ENCODE data around the gene GCDH.
"Not testable (repeated sequence)": the region's sequence is repeated elsewhere in the genome, so short reads cannot be mapped to it uniquely, and the experiment has no call there.

Gene GCDH

DNA sequence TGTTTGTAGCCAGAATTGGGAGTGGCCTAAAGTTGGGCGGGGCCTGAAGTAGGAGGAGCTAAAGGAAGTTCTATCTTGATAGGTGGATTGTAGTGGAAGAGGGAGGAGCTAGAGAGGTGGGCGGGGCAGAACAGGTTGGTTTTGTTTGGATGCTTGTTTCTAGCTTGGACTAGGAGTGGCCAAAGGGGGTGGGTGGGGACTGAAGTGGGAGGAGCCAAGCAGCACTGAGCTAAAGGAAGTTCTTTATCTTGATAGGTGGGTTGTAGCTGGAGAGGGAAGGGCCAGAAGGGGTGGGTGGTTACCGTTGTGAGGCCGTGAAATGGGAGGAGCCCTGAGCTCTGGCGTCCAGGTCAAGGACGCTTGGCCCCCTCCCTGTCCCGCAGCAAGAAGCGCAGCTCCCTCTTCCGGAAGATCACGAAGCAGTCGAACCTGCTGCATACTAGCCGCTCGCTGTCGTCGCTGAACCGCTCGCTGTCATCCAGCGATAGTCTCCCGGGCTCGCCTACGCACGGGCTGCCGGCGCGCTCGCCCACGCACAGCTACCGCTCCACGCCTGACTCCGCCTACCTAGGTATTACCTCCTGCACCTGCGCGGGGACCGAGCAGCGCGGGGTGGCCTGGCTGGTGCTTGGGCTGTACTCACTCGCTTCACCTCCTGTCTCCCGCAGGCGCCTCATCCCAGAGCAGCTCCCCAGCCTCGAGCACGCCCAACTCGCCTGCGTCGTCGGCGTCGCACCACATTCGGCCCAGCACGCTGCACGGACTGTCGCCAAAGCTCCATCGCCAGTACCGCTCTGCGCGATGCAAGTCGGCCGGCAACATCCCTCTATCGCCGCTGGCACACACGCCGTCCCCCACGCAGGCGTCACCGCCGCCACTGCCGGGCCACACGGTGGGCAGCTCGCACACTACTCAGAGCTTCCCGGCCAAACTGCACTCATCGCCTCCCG is 17.7 kb upstream of the GCDH start:
- DNase-seq (ENCODE audit: low read depth in 2 of 2) = peak in 1 of 2 experiments; percentile 43

DNA sequence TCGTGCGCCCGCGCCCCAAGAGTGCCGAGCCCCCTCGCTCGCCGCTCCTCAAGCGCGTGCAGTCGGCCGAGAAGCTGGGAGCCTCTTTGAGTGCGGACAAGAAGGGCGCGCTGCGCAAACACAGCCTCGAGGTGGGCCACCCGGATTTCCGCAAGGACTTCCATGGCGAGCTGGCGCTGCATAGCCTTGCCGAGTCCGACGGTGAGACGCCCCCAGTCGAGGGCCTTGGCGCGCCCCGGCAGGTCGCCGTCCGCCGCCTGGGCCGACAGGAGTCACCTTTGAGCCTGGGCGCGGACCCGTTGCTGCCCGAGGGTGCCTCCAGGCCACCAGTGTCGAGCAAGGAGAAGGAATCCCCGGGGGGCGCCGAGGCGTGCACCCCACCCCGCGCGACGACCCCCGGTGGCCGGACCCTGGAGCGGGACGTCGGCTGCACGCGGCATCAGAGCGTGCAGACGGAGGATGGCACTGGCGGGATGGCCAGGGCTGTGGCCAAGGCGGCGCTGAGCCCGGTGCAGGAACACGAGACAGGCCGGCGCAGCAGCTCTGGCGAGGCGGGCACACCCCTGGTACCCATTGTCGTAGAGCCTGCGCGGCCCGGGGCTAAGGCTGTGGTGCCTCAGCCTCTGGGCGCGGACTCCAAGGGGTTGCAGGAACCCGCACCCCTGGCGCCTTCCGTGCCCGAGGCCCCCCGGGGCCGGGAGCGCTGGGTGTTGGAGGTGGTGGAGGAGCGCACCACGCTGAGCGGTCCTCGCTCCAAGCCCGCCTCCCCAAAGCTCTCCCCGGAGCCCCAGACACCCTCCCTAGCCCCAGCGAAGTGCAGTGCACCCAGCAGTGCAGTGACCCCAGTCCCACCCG is 16.8 kb upstream of the GCDH start:
- DNase-seq (ENCODE audit: low read depth in 2 of 2) = no peak

DNA sequence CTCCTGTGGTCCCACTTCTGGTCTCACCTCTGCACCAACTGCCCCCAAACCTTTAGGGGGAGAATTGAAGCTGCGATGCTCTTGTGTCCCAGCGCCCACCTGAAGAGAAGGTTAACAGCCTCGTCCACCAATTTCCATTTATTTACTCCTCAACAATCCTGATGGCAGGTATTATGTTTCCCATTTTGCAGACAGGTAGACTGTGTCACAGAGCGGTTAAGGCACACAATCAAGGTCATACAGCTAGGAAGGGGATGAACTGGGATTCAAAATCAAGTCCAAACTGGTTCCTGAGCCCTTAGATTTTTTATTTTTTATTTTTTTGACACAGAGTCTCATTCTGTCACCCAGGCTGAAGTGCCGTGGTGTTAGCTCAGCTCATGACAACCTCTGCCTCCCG is 15.9 kb upstream of the GCDH start:
- DNase-seq (ENCODE audit: low read depth in 2 of 2) = no peak

DNA sequence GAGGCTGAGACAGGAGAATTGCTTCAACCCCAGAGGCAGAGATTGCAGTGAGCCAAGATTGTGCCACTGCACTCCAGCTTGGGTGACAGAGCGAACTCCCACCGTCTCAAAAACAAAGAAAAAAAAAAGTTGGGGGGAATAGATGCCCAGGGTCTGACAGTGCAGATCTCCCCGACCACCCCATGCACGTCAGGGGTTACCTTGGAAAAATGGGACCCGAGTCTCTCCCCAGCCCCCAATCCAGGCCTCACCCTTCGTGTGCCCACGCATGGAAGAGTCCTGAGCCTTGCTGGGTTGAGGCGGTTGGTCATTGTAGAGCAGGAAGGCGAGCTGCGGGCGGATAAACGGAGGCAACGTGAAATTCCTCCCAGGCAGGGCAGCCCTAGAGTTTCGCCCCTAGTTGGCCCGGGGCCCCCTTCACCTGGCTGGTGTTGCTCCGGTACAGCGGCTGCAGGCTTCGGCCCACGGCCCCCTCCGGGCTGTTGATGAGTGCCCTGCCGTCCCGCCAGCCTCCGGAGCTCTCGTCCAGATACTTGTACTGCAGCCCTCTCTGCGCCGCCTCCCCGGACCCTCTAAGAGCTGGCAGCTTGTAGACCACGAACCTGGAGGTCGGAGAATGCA is 10.3 kb upstream of the GCDH start:
- DNase-seq (ENCODE audit: low read depth in 2 of 2) = no peak

DNA sequence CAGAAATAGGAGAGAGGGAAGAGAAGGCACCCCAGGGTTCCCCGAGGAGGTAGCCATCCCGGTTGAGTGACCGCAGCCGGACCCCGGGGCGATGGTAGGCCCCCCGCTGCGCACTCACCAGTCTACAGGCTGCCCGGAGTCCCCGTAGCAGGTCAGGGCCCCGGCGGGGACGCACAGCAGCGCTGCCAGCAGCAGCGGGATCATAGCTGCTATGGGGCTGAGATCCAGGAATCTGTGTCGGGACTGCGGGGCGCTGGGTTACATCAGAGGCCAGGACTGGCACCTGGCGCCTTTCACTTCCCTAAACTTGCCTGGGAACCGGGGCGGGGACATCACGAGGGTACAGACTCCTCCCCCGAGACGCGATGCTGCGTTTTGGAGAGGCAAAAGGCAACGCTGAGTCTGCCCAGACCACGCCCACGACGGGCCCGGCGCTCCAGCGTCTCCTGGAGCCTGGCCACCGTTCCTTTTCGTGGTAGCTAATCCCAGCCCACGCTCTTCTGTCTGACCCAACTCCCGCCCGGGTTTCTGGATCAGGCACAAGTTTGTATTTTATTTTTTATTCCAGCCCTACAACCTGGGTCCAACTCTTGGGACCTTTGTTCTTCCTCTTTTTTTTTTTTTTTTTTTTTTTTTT is 9.7 kb upstream of the GCDH start, which contains the start of gene DNASE2:
DNASE2 (minus strand) TSS at position 278 of the 637 bp plus-strand sequence; CDS start at position 204, 74 bp downstream.
- DNase-seq (ENCODE audit: low read depth in 2 of 2) = peak; percentile 80 to 93

DNA sequence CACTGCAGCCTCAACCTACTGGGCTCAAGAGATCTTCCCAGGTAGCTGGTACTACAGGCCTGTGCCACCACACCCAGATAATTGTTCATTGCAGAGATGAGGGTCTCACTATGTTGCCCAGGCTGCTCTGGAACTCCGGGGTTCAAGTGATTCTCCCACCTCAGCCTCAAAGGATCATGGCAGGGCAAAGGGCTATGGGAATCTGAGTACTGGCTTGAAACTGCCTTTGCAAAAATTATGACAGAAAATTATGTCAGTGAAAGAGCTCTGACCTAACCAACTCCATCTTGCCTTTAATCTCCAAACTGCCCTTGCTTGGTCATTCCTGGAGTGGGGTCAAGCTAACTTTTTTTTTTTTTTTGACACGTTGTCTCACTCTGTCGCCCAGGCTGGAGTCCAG is 8.4 kb upstream of the GCDH start:
- DNase-seq (ENCODE audit: low read depth in 2 of 2) = no peak

DNA sequence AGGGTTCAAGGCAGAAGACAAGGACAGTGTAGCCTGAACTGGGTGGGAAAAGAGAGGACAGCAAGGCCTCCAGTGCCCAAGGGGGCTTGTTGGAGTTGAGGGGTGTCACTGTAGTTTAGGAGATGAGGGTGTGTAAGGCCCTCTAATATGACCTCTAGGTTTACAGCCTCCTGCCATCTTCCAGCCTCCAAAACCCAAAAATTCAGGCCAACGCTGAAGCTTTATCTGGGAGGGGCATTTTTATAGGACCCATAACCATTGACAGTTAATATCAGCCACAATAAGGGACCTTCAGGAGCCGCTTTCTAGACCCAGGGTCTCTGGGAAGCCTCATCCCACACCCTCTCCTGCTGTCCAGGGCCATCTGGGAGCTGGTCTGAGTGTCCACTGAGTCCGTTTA is 6.8 kb upstream of the GCDH start:
- no peak for DNase-seq (ENCODE audit: low read depth in 2 of 2)

DNA sequence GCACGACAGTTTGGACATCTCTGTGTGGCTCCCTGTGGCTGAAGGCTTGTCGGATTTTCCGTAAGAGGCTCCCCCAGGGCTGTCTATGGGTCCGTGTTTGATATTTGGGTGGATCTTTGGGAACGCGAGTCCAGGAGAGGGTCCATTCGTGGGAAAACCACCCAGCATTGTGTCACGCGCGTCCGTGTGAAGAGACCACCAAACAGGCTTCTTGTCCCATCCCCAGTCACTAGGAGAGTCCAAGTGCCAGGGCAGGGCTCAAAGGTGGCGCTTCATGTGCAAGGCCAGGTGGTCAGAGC is 6.4 kb upstream of the GCDH start:
- no peak for DNase-seq (ENCODE audit: low read depth in 2 of 2)

DNA sequence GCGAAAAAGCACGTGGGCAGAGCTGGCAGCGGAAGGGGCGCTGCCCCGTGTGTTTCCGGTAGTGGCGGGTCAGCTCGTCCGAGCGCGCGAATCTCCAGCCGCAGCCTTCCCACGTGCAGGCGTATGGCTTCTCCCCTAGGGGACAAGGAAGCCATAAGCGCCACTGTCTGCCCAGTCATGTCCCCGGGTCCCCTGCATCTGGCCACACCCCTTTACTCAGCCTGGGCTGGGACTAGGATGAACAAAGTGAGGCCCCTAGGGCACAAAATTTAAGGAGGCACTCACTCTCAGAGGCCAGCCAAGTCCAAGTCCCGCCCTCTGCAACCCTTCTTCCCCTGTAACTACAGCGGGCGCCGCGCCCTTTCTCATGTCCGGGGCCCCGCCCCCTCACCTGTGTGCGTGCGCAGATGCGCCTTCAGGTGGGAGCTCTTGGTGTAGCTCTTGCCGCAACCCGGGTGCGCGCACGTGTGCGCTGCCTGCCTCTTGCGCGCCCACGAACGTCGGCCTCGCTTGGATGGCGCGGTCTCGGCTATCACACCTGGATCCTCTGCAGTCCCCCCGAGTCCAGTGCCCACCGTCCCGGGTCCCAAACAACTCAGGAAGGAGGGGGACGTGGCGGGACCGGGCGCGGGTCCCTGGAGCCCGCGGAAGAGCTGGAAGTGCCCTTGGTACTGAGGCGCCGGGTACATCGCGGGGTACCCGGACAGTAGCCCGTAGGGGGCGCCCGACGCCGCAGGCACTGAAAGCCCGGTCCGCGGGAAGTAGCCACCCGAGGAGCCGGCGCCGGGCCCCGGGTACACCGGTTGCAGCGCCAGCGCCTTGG is 5.8 kb upstream of the GCDH start:
- DNase-seq (ENCODE audit: low read depth in 2 of 2) = peak; percentile 72 to 92

DNA sequence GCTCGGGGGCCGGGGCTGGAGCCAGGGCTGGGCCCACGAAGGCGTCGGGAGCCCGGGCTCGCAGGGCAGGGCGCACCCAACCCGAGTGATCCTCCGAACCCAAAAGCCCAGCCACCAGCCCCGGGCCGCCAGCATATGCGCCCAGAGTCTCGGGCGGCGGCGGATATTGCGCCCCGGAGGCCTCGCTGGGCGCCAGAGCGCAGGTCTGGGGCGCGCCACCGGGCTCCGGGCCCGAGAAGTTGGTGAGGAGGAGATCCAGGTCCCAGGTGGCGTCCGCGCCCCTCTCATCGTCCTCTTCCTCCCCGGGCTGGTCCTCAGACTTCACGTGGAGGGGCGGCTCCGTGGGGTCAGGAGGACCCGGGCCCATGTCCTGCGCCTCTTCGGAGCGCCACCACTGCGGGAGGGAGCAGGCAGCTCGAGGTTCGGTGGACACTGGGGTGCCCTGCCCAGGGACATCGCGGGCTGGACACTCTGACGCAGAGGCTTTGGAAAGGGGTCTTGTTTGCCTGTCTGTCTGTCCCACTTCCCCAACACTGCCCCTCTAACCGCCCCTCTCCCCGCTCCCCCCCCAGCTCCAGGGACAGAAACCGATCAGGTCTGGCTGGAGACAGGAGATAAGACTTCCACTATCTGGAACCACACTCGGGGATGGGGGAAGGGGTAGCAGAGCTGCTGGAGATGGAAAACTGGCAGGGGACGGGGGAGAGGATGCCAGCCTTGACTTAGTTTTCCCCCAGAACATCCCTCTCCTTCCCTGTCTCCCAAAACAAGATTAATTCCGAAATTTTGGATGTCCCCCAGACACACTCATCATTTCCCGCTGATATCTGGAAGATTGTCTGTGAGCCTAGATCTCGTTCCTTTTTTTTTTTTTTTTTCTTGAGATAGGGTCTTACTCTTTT is 5.0 kb upstream of the GCDH start:
- no peak for DNase-seq (ENCODE audit: low read depth in 2 of 2)

DNA sequence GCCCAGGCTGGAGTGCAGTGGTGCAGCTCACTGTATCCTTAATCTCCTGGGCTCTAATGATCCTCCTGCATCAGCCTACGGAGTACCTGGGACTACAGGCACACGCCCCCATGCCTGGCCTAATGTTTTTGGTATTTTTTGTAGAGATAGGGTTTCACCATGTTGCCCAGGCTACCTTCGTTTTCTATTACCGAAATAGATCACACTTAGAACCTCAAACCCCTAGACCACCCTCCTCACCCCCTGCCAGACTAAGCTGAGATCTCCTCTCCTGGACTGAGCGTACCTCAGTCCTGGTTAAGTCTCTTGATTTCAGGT is 4.3 kb upstream of the GCDH start:
- no peak for DNase-seq (ENCODE audit: low read depth in 2 of 2)

DNA sequence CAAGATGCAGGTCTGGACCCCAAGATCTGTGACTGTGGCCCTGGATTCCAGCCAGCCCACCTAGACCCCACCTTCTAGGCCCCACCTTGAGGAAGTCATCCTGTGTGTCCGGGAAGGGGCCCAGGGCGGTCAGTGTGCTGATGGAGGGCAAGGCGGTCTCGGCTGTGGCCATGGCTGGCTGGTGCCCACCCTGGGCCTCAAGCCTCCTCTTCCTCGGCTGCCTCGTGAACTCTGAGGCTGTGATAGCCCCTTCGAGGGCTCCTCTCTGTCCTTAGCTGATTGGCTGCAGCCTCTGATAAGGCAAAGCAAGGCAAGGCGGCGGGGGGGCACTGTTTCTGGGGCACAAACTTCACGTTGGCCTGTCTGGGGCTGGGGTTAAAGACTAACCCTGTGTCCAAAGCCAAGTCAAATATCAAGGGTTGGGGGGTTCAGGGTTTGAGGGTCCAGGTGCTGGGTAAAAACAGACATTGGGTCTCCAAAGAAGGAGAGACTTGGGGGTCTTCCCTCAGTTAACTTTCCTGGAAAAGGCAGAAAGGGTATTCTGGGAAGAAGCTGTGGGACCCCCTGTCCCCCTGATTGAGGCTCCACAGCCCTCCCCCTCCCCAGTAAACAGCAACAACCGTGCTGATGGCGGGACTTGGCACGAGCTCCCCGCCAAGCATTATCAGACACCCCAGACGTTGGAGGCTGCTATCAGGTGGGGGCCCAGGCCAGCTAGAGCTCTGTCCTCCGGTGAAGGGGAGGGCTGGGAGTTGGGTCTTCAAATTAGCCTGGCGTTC is 3.8 kb upstream of the GCDH start, which contains the start of gene KLF1:
KLF1 (minus strand) TSS at position 233 of the 779 bp plus-strand sequence; CDS start at position 172, 61 bp downstream.
- no peak for DNase-seq (ENCODE audit: low read depth in 2 of 2)

DNA sequence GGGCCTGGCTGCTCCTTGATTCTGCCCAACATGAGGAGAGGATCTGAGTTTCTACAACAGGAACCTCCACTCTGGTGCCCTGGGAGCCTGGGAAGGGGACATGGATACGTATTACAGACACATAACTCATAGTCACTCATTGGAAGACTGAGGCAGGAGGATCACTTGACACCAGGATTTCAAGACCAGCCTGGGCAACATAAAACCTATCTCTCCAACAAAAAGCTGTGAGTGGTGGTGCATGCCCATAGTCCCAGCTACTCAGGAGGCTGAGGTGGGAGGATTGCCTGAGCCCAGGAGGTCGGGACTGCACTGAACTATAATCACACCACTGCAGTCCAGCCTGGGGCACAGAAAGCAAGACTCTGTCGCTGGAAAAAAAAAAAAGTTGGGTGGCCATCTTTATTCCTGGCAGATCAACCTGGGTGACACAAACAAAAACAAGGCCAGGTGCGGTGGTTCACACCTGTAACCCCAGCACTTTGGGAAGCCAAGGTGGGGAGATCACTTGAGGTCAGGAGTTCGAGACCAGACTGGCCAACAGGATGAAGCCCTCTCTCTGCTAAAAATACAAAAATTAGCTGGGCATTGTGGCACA is 2.9 kb upstream of the GCDH start:
- DNase-seq (ENCODE audit: low read depth in 2 of 2) = no peak

DNA sequence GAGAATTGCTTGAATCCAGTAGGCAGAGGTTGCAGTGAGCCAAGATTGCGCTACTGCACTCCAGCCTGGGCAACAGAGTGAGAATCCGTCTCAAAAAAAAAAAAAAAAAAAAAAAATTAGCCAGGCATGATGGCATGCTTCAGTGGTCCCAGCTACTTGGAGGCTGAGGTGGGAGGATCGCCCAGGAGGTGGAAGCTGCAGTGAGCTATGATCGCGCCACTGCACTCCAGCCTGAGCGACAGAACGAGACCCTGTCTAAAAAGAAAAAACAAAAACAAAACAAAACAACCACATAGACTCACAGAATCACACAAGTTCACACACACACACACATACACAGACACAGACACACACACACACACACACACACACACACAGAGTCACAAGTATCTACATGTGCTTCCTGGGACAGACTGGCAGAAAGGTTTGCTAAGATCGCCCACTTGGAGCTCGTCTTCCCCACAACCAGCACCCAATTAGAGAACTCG is 617 bp upstream of the GCDH start:
- not testable (repeated sequence) for DNase-seq (ENCODE audit: low read depth in 2 of 2)

DNA sequence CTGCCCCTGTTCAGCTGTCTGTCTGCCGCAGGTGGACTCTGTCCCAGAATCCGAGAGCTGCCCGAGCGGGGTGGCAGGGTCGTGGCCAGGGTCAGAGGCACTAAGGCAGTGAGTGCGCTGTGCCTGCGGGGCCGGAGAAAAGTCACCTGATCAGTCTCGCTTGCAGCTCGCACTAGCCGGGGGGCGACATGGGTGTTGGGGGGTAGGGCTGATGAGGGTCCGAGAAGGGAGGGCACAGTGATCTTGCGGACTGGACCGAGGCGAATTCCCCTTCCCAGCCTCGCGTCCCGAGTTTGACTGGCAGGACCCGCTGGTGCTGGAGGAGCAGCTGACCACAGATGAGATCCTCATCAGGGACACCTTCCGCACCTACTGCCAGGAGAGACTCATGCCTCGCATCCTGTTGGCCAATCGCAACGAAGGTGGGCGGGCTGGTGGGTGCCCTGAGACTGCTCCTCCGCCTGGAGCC is 627 bp downstream of the GCDH start:
- DNase-seq (ENCODE audit: low read depth in 2 of 2) = no peak

DNA sequence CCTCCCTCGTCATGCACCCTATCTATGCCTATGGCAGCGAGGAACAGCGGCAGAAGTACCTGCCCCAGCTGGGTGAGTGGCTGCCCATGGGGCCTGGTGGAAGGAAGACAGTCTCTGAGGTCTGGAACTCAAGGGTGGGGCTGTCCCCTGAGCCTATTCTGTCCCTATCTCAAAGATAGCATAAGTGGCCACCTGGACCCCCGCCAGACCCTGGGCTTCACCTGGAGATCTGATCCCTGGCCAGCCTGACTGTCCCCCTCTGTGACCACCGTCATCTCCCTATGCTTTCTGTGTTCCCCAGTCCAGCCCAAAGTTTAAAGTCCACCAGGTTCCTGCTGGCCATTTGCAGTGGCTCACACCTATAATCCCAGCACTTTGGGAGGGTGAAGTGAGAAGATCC is 2.6 kb downstream of the GCDH start:
- DNase-seq (ENCODE audit: low read depth in 2 of 2) = no peak

DNA sequence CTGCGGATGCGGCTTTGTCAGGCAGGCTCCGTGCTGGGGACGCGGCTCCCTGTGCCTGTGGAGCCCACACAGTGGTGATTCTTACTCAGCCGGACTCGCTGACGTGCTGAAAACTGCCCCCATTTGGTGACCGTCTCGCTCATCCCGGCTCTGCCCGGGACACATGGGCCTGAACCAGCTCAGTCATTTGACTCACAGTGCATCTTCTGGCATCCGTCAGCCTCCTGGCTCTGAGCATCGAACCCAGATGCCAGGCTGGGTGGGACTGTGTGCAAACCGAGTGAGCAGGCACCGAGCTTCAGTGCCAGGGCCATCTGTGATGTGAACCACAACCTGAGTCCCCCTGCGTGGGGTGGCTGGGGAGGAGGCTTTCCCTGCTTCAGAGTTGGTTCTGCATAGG is 5.5 kb downstream of the GCDH start:
- DNase-seq (ENCODE audit: low read depth in 2 of 2) = no peak

DNA sequence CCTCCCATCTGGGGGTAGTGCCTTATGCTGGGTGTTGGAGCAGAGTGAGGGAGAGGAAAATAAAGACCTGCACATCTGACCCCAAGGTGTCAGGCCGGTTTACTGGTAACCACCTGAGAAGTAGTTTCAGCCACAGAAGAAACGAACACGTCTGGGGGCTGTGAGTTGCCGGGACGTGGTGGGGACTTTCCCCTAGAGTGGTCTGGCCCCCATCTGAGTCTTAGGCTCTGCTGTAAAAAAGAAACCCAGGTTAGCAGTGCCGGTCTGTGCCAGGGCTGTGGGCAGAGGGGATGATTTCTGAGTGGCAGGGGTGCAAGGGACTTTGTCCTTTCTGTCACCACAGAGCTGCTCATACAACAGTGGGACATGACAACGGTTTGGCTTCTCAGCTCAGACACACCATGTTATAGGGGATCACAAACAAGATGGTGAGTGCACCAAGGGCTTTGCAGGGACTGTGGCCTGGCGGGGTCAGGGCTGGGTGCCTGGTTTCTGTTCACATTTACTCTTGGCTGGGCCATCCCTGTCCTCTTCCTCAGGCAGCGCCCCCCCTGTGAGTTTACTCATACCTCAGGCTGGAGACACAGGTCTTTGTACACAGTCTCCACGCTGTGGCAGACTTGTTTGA is 9.0 kb downstream of the GCDH start:
- DNase-seq (ENCODE audit: low read depth in 2 of 2) = no peak

All from stimulated activated CD4-positive, alpha-beta T cell treated with anti-CD3 and anti-CD28 coated beads, Interleukin-12 subunit alpha, Interleukin-12 subunit beta, amount 100 ng/mL, for 24 hours (primary cell).